ENCODE data around the gene GPR18.
"Not testable (repeated sequence)": the region's sequence is repeated elsewhere in the genome, so short reads cannot be mapped to it uniquely, and the experiment has no call there.

The GPR18 gene

DNA sequence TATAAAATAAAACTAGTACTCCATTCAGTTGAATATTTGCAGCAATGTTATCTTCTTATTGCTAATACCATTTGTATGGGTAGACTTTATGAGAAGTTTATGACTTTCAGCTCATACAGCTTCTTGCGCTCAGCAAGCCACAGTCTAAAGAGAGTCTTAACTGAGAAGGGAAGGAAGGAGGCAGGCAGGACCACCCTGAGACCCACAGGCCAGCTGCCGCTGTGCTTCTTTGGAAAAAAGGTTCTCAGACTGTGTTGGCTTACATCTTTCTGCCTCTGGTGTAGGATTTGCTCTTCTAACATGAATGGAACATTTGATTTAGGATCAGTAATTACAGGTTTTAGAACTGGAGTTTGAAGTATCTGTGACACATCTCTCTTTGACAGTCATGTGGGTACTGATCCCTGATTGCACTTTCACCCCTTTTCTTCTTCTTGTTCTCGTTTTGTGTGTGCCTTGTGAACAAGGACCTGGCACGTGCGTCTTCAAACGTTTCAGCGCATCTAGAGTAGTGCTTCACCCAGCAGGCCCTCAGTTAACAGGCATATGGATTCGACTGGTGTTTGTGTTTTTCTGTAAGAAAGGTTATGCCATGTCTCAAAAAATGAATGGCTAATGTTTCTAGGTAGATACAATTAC is 7.1 kb upstream of the GPR18 start:
- DNase-seq = no peak

DNA sequence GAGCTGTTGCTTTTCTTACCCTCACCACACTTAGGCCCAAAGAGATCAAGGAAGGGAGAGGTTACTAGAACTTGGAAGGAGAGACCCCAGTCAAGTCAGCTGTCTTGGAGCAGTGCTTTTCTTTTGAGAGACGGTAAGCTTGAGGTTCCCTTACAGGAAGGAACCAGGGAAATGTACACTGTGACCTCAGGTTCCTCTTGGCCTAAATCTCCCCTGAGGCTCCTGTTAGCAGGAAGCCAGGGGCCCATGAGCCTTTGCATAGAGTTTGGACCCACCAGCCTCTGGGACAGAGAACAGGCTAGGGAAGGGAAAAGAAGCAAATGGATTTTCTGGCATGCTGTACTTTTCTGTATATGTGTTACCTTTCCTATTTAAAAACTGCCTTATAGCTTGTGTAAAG is 5.9 kb upstream of the GPR18 start:
- no peak for DNase-seq

DNA sequence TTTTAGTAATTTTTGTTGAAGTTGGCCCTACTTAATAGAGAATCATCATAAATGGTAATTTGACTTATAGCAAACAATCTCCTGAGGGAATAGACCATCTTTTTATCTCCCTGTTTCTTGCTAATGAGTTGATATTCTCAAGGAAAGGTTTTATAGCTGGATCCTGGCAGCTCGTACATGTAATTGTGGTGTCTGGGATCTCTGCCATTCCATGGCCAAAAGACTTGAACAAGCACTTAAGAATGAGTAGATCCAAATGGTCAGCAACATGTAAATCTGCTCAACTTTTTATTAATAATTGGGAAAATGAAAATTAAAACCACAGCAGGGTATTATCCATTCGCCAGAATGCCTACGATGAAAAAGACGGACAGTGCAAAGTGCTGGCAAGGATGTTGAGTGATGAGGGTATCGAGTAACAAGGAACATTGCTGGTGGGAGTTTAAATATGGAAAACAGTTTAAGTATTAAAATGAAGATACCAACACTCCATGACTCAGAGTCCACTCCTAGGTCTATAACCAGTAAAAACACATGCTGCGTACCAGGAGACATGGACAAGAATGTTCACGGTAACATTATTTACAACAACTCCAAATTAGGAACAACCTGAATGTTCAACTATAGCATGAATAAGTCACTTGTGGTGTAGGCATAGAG is 5.1 kb upstream of the GPR18 start:
- DNase-seq = no peak

DNA sequence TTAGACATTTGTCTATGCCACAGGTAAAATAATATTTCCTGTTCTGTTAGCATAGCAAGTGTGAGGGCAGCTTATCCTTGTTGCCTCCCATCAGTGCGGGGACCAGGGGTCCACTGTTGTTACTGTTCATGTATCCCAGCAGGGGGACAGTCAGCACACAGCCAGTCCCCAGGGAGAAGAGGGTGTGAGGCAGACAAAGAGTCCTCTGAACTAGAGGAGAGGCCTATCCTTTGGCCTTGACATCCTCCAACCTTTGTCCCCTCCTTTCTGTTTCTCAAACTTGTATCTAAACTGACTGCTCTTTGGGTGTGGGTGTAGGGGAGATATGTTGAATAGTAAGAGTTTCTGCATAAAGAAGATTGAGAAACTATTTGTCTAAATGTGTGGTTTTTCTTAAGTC is 2.9 kb upstream of the GPR18 start:
- no peak for DNase-seq

DNA sequence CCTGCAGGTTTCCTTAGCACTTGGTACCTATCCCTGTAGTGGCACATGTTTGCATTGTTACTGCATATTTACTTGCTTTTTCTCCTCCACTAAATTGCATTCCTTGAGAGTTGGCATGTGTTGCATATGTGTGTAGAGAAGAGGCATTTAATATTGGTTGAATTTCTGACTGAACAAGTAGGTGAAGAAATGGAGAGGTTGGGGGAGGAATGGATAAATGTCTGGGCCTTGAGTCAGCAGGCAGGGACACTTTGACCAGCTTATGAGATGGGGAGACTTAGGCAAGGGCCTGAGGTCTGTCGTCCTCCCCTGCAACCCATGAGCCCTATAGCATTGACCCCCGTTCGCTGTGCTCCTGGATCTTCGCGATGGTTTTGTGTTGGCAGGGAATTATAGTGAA is 2.0 kb upstream of the GPR18 start:
- no peak for DNase-seq

DNA sequence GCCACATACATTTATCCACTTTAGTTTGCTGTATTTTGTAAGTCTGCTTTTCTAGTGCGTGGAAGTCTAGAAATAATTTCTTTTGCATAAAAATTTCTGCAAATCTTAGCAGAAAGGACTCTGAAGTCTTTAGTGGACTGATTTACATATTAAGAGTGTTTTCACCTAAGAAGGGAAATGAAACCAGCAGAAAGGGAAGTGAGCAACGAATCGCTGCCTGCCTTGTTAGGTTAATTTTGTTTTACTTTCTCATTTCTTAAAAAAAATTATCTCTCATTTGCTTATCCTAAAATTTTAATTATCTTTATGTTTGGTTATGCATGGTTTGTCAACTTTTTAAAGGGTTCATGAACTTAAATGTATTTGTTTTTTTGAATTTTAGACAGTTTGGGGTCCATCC is 767 bp upstream of the GPR18 start:
- DNase-seq = no peak

DNA sequence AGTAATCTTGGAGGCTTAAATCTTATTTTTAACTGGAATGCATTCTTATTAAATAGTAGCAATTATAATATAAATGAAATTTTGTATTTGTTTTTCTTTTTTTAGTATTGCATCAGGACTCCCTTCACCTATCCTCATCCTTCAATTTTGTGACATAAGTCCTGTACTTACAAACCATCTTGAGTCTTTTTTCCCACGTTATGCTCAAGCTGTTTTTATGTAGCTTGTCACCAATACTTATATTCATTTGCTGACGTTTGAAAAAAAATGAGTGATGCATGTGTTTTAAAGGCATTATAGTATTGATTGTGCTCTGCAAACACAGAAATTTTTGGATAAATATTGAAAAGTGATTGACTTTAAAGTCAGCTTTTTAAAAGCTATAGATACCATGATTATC is 888 bp downstream of the GPR18 start:
- no peak for DNase-seq

DNA sequence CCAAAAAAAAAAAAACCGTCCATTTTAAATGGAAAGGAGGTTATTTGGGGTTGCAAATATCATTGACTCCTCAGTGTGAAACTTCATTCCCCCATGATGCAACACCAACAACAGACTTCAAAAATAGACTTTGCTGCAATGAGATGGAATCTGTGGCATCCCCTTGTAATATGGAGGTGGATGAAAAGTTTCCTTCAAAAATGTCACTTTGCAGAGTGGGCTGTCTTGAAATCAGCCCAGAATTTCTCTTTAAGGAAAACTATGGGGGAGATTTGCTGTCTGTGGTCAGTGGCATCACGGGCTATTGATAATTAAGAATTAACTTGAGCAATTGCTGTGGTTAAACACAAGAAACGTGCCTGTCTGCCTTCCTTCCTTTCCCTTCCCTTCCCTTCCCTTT is 1.5 kb downstream of the GPR18 start:
- no peak for DNase-seq

DNA sequence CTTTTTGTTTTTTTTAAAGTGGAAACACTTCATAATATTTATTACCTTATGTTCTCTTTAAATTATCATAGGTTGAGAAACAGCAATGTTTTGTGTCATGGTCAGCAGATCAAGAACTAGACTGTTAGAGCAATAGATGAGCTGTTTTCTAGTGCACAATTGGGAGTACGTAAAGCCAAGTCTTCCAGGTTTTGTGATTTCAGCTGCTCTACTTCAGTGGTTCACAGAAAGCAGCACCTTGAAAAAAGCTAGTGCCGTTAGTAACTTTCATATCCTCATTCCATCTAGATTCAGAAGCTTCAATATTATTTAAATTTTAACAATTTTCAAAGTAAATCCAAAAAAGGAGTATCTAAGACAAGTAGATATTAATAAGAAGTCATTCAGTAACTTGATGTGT is 1.9 kb downstream of the GPR18 start:
- no peak for DNase-seq

DNA sequence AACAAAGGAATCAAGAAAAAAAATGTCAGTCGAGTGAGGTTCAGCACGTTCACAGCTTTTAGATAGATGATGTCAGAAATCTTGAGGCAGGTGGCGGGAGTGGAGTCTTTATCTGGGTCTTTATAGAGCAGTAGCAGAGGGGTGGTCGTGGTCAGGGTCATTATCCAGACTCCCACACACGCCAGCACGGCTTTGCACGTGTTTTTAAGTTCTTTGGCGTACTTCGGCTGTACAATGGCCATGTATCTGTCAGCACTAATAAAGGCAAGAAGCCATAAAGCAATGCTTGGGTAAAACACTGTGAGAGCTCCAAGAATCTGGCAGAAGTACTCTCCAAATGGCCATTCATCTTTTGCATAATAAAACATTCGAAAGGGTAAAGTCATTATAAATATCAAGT is 2.9 kb downstream of the GPR18 start:
- no peak for DNase-seq

DNA sequence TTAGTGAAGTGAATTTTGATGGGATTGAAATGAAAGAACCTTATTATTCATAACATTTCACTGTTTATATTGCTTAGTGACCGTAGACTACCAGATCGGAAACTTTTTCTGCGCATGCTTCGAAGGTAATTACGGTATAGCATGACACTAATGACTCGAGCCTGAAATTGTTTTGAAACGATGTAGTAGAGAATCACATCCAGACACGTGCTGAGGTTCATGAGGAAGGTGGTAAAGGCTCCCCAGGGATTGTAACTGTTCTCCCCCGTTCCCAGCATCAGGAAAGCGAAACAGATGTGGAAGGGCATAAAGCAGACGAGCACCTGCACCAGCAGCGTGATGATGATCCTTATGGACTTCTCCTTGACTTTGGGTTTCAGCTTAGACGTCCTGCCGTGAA is 3.3 kb downstream of the GPR18 start:
- DNase-seq = no peak

DNA sequence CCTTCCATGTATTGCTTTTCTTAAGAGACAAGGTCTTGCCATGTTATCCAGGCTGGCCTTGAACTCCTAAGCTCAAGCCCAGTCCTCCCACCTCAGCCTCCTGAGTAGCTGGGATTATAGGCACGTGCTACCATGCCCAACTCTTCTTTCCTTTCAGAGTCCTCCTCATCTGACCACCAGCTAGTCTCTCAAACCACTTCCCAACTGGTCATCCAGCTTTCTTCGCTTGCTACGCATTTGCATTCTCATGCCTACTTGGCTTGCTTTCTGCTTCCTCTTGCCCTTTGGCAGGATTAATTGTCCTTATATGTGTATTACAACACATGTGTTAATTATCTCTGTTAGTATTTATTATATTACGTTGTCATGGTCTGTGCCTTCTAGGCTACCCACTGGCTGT is 6.3 kb downstream of the GPR18 start:
- DNase-seq = no peak

DNA sequence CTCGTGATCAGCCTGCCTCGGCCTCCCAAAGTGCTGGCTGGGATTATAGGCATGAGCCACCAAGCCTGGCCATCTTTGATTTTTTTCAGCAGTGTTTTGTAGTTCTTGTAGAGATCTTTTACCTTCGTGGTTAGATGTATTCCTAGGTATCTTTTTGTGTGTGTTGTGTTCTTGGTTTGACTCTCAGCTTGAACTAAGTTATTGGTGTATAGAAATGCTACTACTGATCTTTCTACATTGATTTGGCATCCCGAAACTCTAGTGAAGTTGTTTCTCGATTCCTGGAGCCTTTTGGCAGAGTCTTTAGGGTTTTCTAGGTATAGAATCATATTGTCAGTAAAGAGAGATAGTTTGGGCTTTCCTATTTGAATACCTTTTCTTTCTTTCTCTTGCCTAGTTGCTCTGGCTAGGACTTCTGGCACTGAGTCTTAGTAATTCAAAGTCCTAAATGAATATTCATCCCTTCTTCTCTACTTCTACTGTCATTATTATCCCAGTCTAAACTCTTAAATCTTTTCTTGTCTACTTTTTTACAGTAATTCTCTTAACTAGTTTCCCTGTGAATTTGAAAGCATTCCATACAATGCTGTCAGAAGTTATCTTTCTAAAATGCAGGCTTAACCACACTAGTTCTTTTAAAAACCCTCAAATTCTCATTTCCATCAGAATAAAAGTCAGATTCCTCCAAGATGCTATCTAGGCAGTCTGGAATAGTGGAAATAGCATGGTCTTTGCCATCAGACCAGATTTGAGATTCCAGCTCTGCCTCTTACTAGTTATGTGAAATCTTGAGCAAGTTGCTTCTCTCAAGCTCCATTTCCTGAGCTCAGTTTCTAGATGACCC is 7.0 kb downstream of the GPR18 start:
- DNase-seq = no peak

DNA sequence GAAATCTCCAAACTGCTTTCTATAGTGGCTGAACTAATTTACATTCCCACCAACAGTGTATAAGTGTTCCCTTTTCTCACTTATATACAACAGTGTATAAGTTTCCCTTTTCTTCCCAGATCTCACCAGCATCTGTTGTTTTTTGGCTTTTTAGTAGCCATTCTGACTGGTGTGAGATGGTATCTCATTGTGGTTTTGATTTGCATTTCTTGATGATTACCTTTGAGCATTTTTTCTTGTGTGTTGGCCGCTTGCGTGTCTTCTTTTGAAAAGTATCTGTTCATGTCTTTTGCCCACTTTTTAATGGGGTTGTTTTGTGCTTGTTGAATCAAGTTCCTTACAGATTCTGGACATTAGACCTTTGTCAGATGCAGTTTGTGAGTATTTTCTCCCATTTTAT is 8.6 kb downstream of the GPR18 start:
- DNase-seq = not testable (repeated sequence)

DNA sequence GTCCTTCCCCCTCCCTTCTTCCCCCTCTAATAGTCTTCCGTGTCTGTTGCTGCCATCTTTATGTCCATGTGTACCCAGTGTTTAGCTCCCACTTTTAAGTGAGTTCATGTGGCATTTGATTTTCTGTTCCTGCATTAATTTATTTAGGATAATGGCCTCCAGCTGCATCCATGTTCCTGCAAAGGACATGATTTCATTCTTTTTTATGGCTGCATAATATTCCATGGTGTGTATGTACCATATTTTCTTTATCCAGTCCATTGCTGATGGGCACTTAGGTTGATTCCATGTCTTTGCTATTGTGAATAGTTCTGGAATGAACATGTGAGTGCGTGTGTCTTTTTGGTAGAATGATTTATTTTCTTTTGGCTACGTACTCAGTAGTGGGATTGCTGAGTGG is 9.0 kb downstream of the GPR18 start:
- not testable (repeated sequence) for DNase-seq

DNA sequence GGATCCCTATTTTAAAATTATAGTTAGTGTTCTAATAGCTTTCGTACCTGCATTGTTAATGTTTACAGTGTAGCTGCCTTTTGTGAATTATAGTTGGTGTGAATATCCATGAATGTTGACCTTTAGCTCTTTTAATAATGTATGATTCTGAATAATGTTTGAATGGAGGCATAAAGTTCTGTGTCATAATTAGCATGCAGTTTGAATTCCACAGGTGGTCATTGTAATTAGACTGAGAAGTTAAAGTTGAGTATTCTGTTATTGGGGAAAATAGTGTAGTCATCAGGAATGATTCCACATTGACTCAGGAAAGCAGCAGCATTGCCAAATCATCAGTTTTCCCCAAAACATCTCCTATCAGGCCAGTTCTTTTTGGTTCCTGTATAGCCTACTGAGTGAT is 12.1 kb downstream of the GPR18 start:
- no peak for DNase-seq

DNA sequence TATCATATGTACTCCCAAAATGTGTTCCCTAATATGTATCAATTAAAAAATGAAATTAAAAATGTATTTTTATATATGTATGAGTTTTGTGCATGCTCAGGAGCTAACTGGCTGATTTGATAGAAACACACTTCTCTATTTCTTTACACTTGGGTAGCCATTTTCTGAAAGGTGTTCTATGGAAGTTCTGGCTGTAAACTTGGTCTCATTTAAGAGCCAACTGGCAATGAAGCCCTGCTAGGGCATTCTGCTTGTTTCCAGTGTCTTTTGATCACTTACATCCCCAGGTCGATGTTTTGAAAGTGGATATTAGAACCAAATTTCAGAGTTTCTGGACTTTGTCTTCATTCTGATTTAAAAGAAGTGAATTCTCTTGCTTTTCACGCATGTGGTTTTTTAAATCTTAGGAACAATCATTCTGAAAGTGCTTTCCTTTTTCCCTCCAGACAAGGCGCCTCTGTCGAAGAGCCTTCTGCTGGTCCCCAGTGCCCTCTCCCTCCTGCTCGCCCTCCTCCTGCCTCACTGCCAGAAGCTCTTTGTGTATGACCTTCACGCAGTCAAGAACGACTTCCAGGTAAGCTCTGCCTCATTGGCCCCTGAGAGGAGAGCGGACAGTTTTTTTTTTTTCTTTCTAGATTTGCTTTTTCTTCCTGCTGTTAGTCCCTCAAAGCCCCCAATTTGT is 20.1 kb downstream of the GPR18 start:
- DNase-seq = no peak

DNA sequence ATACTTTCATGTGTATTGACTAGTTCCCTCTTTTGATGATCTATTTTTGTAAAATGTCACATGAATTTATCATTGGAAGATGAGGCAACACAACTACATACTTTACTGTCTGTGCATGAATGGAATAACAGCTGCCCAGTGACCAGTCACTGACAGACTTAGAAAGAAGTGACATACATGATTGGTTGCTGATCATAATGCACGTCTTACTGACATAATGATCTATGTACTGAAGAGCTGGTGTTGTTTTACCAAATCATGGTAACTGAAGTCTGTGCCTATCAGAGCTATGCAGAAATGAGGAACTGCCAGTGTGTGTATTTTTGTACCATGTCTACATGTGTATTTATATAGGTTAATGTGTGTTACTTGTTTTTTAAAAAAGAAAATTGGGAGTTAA is 26.5 kb downstream of the GPR18 start:
- DNase-seq = no peak

DNA sequence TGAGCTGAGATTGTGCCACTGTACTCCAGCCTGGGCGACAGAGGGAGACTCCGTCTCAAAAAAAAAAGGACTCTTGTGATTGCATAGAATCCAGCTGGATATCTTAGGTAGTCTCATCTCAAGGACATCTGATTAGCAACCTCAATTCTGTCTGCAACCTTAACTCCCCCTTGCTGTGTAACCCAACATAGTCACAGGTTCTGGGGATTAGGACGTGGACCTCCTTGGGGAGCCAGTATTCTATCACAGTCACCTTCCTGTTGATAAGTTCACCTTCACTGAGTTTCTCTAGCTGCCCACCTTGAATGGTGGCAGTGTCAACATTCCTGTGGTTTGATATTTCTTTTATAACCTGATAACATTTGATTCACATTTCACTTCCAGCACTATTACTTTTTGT is 27.2 kb downstream of the GPR18 start:
- no peak for DNase-seq

DNA sequence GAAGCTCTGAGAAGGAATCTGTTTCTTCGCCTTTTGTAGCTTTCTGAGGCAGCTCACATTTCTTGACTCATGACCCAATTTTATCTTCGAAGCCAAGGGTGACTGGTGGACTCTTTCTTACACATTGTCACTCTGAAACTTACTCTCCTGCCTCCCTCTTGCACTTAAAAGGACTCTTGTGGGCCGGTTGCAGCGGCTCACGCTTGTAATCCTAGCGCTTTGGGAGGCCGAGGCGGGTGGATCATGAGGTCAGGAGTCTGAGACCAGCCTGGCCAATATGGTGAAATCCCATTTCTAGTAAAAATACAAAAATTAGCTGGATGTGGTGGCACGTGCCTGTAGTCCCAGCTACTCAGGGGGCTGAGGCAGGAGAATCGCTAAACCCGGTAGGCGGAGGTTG is 27.6 kb downstream of the GPR18 start:
- DNase-seq = not testable (repeated sequence)

DNA sequence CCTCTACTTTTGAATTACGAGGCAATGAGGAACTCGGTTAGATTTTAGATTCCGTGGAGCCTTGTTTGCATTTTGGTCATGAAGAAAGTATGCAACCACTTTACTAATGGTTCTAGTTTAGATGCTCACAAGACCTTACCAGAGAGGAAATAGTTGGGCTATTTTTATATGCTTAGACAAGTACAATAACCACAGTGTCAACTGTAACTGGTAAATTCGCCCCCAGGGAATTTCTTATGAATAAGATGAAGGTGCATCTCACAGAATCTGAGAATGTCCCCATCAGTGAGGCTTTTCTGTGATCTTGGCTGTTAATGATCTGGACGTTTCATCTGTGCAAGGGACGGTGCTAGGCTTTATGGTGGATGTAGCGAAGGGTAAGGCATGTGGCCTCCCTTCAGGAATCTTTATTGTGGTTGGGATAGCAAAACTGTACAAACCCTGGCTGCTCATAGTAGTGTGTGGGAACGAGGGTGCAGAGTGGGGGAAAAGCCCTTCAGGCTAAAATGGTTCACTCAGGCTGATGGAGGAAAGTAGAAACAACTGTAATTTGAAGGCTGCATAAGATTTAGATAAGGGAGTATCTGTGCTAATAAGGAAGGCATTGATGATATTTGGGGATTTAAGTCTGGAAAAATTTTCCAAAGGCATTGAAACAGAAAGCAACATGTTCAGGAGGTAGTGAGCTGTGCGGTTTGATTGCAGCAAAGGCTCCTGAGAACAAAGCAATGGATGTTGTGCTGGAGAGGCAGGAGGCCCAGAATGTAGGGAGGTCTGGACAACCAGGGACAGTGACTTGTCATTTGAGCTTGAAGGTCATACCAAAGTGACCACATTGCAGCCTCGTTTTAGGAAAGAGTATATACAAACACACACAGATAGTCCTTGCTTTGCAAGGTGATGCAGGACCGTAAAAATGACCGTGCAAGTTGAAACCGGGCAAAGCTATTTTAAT is 29.2 kb downstream of the GPR18 start:
- no peak for DNase-seq

DNA sequence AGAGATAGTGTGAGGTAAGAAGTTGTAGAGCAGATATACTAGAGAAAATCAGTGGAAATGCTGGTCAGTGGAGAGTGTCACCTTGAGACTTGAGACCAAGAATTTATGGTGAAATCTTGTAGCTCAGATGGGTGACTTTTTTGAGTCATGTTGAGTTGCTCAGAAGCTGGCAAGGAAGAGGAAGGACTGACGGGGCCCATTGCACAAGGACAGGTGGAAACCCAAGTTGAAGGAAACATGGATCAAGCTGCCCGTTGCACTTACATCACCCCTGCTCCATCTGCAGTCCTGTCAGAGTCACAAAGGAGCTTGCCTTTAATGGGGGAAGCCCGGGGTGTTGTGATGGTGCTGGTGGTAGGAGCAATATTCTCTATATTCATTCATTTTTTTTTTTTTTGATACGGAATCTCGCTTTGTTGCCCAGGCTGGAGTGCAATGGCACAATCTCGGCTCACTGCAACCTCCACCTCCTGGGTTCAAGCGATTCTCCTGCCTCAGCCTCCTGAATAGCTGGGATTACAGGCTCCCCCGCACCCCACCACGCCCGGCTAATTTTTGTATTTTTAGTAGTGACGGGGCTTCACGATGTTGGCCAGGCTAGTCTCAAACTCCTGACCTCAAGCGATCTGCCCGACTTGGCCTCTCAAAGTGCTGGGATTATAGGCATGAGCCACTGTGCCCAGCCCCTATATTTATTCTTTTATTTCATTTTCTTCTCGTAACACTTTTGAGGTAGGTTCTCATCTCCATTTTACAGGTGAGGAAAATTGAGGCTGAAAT is 30.1 kb downstream of the GPR18 start:
- no peak for DNase-seq

All from NCI-H524 treated with DMSO at 0.1 percent for 48 hours (cell line).